RPMI7951 (cell line): Measurements from ENCODE around the gene P2RX7. TPM values are rescaled to one million over a fixed set of nuclear protein-coding genes. Genes with fewer than 3 reads are reported as not detected.
"Not testable (repeated sequence)": the region's sequence is repeated elsewhere in the genome, so short reads cannot be mapped to it uniquely, and the experiment has no call there.

Source experiments
- DNase-seq: peaks from one replicate; pipeline ENCODE4 v3.0.0-alpha.2; 2012; ENCODE audit warnings: low read depth
- total RNA-seq: library from RNA; depleted of rRNA; stranded (reverse); fragments of >200 nt; shearing (Covaris generic); gene quantifications from 2 replicates; pipeline ENCODE4 v1.2.3, GENCODE V29; 2014

Gene P2RX7
- total RNA-seq, 1 experiment from 2014 or later: 5.0 TPM

- DNase-seq: no peak
Observed at GRCh38 chr12:121135320-121135719, 2.6 kb downstream of the P2RX7 start.

GRCh38 chr12:121137512-121137911 lies 4.8 kb downstream of the P2RX7 start:
- no peak for DNase-seq

GRCh38 chr12:121138284-121138683 lies 5.6 kb downstream of the P2RX7 start:
- DNase-seq: no peak

GRCh38 chr12:121139286-121139685 lies 6.6 kb downstream of the P2RX7 start:
- DNase-seq: no peak

GRCh38 chr12:121142171-121142950 lies 9.7 kb downstream of the P2RX7 start:
- no peak for DNase-seq

- peak; percentile 25 for DNase-seq
Observed at GRCh38 chr12:121144416-121144914, 11.8 kb downstream of the P2RX7 start.

GRCh38 chr12:121145221-121145620 lies 12.5 kb downstream of the P2RX7 start:
- peak; percentile 41 for DNase-seq

GRCh38 chr12:121149289-121149688 lies 16.6 kb downstream of the P2RX7 start:
- not testable (repeated sequence) for DNase-seq

- no peak for DNase-seq
Observed at GRCh38 chr12:121154793-121155375, 22.2 kb downstream of the P2RX7 start.

GRCh38 chr12:121156365-121156764 lies 23.7 kb downstream of the P2RX7 start:
- no peak for DNase-seq

GRCh38 chr12:121158085-121158484 lies 25.4 kb downstream of the P2RX7 start:
- no peak for DNase-seq

GRCh38 chr12:121158728-121159351 lies 26.2 kb downstream of the P2RX7 start:
- not testable (repeated sequence) for DNase-seq

GRCh38 chr12:121159467-121160307 lies 27.0 kb downstream of the P2RX7 start:
- no peak for DNase-seq

- no peak for DNase-seq
Observed at GRCh38 chr12:121162384-121162783, 29.7 kb downstream of the P2RX7 start.

- no peak for DNase-seq
Observed at GRCh38 chr12:121162985-121163384, 30.3 kb downstream of the P2RX7 start.

- DNase-seq: not testable (repeated sequence)
Observed at GRCh38 chr12:121164839-121165238, 32.2 kb downstream of the P2RX7 start.

GRCh38 chr12:121165316-121165715 lies 32.6 kb downstream of the P2RX7 start:
- DNase-seq: peak; percentile 18

GRCh38 chr12:121166356-121166755 lies 33.7 kb downstream of the P2RX7 start:
- no peak for DNase-seq

GRCh38 chr12:121167232-121167820 lies 34.6 kb downstream of the P2RX7 start:
- no peak for DNase-seq

- DNase-seq: no peak
Observed at GRCh38 chr12:121167951-121168350, 35.3 kb downstream of the P2RX7 start.

GRCh38 chr12:121170151-121170550 lies 37.5 kb downstream of the P2RX7 start:
- DNase-seq: no peak
